ENCODE data around the gene FFAR2.
A peak's percentile ranks its signal among the peaks of the same experiment; 100 is the strongest.
"Not testable (repeated sequence)": the region's sequence is repeated elsewhere in the genome, so short reads cannot be mapped to it uniquely, and the experiment has no call there.

Gene FFAR2

GRCh38 chr19:35451338-35452096 is 3.5 kb downstream of the FFAR2 start:
- Histone ChIP-seq H3K36me3 (ENCODE audit: control insufficient read depth, insufficient read depth, low read length) (no peaks in the 10 kb centered on the region), H3K4me1 (ENCODE audit: control insufficient read depth, insufficient read depth, low read length, poor library complexity, severe bottlenecking) (peaks cover 30% of the 10 kb centered on the region), H3K9me3 (ENCODE audit: control insufficient read depth, low read length) (no peaks in the 10 kb centered on the region), H3K27me3 (replicated peaks; ENCODE audit: control insufficient read depth, insufficient read depth, low read length, poor library complexity, severe bottlenecking) (no peaks in the 10 kb centered on the region), H3K4me3 (ENCODE audit: insufficient read depth, low read depth, low read length, poor library complexity, severe bottlenecking) (no peak overlapping the region), H3K27ac (ENCODE audit: insufficient read depth, low read length, poor library complexity, severe bottlenecking) (no peak overlapping the region)
- DNase-seq, result peak in 1 of 3 donors; percentile 8

DNA sequence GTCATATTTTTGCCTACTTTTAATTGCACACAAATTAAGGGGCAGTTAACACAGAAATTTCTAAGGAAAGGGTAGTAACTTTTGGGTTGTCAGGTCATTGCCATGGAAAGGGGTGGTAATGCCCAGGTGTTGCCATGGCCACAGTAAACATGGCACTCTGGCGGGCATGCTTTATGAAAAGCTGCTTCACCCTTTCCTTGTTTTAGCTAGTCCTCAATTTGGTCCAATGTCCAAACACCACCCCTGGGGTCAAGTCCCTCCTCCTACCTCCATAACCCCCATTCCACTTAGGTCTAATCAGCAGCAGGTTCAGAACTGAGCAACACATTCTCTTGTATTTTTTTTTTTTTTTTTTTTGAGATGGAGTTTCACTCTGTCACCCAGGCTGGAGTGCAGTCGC is 6.6 kb downstream of the FFAR2 start:
- H3K27me3 ChIP-seq (replicated peaks; ENCODE audit: control insufficient read depth, insufficient read depth, low read length, poor library complexity, severe bottlenecking), result no peaks in the 10 kb centered on the region
- no peak overlapping the region for H3K4me3 ChIP-seq (ENCODE audit: insufficient read depth, low read depth, low read length, poor library complexity, severe bottlenecking)
- no peaks in the 10 kb centered on the region for H3K36me3 ChIP-seq (ENCODE audit: control insufficient read depth, insufficient read depth, low read length)
- no peak for DNase-seq
- no peak overlapping the region for H3K27ac ChIP-seq (ENCODE audit: insufficient read depth, low read length, poor library complexity, severe bottlenecking)
- peaks cover 27% of the 10 kb centered on the region for H3K4me1 ChIP-seq (ENCODE audit: control insufficient read depth, insufficient read depth, low read length, poor library complexity, severe bottlenecking)
- no peaks in the 10 kb centered on the region for H3K9me3 ChIP-seq (ENCODE audit: control insufficient read depth, low read length)

- DNase-seq, result no peak
- H3K27ac ChIP-seq (ENCODE audit: insufficient read depth, low read length, poor library complexity, severe bottlenecking), result no peak overlapping the region
- H3K9me3 ChIP-seq (ENCODE audit: control insufficient read depth, low read length), result no peaks in the 10 kb centered on the region
- H3K36me3 ChIP-seq (ENCODE audit: control insufficient read depth, insufficient read depth, low read length), result no peaks in the 10 kb centered on the region
- peaks cover 20% of the 10 kb centered on the region for H3K4me1 ChIP-seq (ENCODE audit: control insufficient read depth, insufficient read depth, low read length, poor library complexity, severe bottlenecking)
- no peak overlapping the region for H3K4me3 ChIP-seq (ENCODE audit: insufficient read depth, low read depth, low read length, poor library complexity, severe bottlenecking)
- no peaks in the 10 kb centered on the region for H3K27me3 ChIP-seq (replicated peaks; ENCODE audit: control insufficient read depth, insufficient read depth, low read length, poor library complexity, severe bottlenecking)
Measured at GRCh38 chr19:35455616-35456201, 7.7 kb downstream of the FFAR2 start.

DNA sequence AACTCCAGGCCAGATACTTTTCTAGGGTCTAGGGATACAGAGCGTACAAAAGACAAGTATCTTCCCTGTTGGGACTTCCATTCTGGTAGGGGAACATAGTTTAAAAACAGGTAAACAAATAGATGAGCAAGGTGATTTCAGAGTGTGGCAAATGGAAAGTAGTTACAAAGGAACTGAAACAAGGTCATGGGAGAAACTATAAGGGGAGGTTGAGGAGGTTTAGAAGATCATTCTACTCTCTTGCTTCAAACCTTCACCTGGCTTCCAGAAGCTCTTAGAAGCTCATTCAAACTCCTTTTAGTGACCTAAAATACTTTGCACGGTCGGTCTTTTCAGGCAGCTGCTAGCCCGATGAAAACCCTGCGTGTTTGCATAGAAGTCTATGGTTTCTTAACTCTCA is 9.1 kb downstream of the FFAR2 start:
- no peaks in the 10 kb centered on the region for H3K36me3 ChIP-seq (ENCODE audit: control insufficient read depth, insufficient read depth, low read length)
- no peak overlapping the region for H3K4me3 ChIP-seq (ENCODE audit: insufficient read depth, low read depth, low read length, poor library complexity, severe bottlenecking)
- no peak overlapping the region for H3K27ac ChIP-seq (ENCODE audit: insufficient read depth, low read length, poor library complexity, severe bottlenecking)
- no peak for DNase-seq
- no peaks in the 10 kb centered on the region for H3K9me3 ChIP-seq (ENCODE audit: control insufficient read depth, low read length)
- H3K4me1 ChIP-seq (ENCODE audit: control insufficient read depth, insufficient read depth, low read length, poor library complexity, severe bottlenecking), result peaks cover 15% of the 10 kb centered on the region
- H3K27me3 ChIP-seq (replicated peaks; ENCODE audit: control insufficient read depth, insufficient read depth, low read length, poor library complexity, severe bottlenecking), result no peaks in the 10 kb centered on the region

DNA sequence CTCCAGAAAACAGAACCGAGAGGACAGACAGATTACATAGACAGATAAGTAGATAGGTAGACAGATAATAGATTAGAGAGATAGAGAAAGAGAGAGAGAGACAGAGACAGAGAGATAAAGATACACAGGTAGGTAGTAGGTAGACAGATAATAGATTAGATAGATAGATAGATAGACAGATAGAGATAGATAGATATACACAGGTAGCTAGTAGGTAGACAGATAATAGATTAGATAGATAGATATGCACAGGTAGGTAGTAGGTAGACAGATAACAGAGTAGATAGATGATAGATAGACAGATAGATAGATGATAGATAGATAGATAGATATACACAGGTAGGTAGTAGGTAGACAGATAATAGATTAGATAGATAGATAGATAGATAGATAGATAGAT is 10.1 kb downstream of the FFAR2 start:
- no peak overlapping the region for H3K4me3 ChIP-seq (ENCODE audit: insufficient read depth, low read depth, low read length, poor library complexity, severe bottlenecking)
- no peaks in the 10 kb centered on the region for H3K27me3 ChIP-seq (replicated peaks; ENCODE audit: control insufficient read depth, insufficient read depth, low read length, poor library complexity, severe bottlenecking)
- no peaks in the 10 kb centered on the region for H3K9me3 ChIP-seq (ENCODE audit: control insufficient read depth, low read length)
- H3K4me1 ChIP-seq (ENCODE audit: control insufficient read depth, insufficient read depth, low read length, poor library complexity, severe bottlenecking), result peaks cover 25% of the 10 kb centered on the region
- no peak overlapping the region for H3K27ac ChIP-seq (ENCODE audit: insufficient read depth, low read length, poor library complexity, severe bottlenecking)
- no peak for DNase-seq
- no peaks in the 10 kb centered on the region for H3K36me3 ChIP-seq (ENCODE audit: control insufficient read depth, insufficient read depth, low read length)

DNA sequence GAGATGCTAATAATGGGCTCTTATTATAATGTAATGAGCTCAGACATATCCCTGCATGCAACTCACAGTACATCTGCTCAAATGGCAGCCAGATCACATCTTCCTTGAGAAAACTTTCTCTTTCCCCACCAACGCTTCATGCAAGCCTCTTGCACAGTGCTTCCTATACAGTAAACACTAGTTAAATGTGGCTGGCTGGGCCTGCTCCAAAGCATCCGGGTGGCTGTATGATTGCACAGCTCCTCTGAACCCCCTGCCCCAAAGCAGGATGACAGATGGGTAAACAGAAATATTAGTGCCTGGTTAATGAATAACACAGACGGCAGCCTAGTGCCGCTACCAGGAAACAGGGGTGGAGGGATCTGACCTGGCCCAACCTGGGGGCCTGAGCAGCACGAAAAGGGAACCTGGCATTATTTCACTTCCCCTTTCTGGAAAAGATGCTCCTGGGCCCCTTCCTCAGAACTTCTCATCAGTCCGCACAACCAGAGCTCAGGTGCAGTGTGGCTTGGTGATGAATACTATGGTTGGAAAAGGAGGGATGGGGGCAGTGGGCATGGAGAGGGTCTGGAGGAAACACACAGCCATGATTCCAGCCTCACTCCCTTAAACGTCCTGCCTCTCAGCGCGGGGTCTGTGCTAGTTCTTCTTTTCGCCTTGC is 10.8 kb downstream of the FFAR2 start:
- Histone ChIP-seq H3K4me1 (ENCODE audit: control insufficient read depth, insufficient read depth, low read length, poor library complexity, severe bottlenecking) (peaks cover 30% of the 10 kb centered on the region), H3K27me3 (replicated peaks; ENCODE audit: control insufficient read depth, insufficient read depth, low read length, poor library complexity, severe bottlenecking) (no peaks in the 10 kb centered on the region), H3K9me3 (ENCODE audit: control insufficient read depth, low read length) (no peaks in the 10 kb centered on the region), H3K27ac (ENCODE audit: insufficient read depth, low read length, poor library complexity, severe bottlenecking) (no peak overlapping the region), H3K36me3 (ENCODE audit: control insufficient read depth, insufficient read depth, low read length) (no peaks in the 10 kb centered on the region), H3K4me3 (ENCODE audit: insufficient read depth, low read depth, low read length, poor library complexity, severe bottlenecking) (no peak overlapping the region)
- no peak for DNase-seq

- Histone ChIP-seq H3K9me3 (ENCODE audit: control insufficient read depth, low read length) (no peaks in the 10 kb centered on the region), H3K4me3 (ENCODE audit: insufficient read depth, low read depth, low read length, poor library complexity, severe bottlenecking) (no peak overlapping the region), H3K27me3 (replicated peaks; ENCODE audit: control insufficient read depth, insufficient read depth, low read length, poor library complexity, severe bottlenecking) (no peaks in the 10 kb centered on the region), H3K4me1 (ENCODE audit: control insufficient read depth, insufficient read depth, low read length, poor library complexity, severe bottlenecking) (peaks cover 30% of the 10 kb centered on the region), H3K27ac (ENCODE audit: insufficient read depth, low read length, poor library complexity, severe bottlenecking) (no peak overlapping the region), H3K36me3 (ENCODE audit: control insufficient read depth, insufficient read depth, low read length) (no peaks in the 10 kb centered on the region)
- DNase-seq, result no peak
Measured at GRCh38 chr19:35459414-35460082, 11.5 kb downstream of the FFAR2 start.

- Histone ChIP-seq H3K4me1 (ENCODE audit: control insufficient read depth, insufficient read depth, low read length, poor library complexity, severe bottlenecking) (peaks cover 27% of the 10 kb centered on the region), H3K36me3 (ENCODE audit: control insufficient read depth, insufficient read depth, low read length) (no peaks in the 10 kb centered on the region), H3K27ac (ENCODE audit: insufficient read depth, low read length, poor library complexity, severe bottlenecking) (no peak overlapping the region), H3K9me3 (ENCODE audit: control insufficient read depth, low read length) (no peaks in the 10 kb centered on the region), H3K4me3 (ENCODE audit: insufficient read depth, low read depth, low read length, poor library complexity, severe bottlenecking) (no peak overlapping the region), H3K27me3 (replicated peaks; ENCODE audit: control insufficient read depth, insufficient read depth, low read length, poor library complexity, severe bottlenecking) (no peaks in the 10 kb centered on the region)
- no peak for DNase-seq
Measured at GRCh38 chr19:35460608-35461007, 12.6 kb downstream of the FFAR2 start.

GRCh38 chr19:35461060-35461459 is 13.0 kb downstream of the FFAR2 start:
- no peaks in the 10 kb centered on the region for H3K9me3 ChIP-seq (ENCODE audit: control insufficient read depth, low read length)
- DNase-seq, result no peak
- peaks cover 23% of the 10 kb centered on the region for H3K4me1 ChIP-seq (ENCODE audit: control insufficient read depth, insufficient read depth, low read length, poor library complexity, severe bottlenecking)
- no peaks in the 10 kb centered on the region for H3K36me3 ChIP-seq (ENCODE audit: control insufficient read depth, insufficient read depth, low read length)
- H3K27me3 ChIP-seq (replicated peaks; ENCODE audit: control insufficient read depth, insufficient read depth, low read length, poor library complexity, severe bottlenecking), result no peaks in the 10 kb centered on the region
- no peak overlapping the region for H3K27ac ChIP-seq (ENCODE audit: insufficient read depth, low read length, poor library complexity, severe bottlenecking)
- no peak overlapping the region for H3K4me3 ChIP-seq (ENCODE audit: insufficient read depth, low read depth, low read length, poor library complexity, severe bottlenecking)

DNA sequence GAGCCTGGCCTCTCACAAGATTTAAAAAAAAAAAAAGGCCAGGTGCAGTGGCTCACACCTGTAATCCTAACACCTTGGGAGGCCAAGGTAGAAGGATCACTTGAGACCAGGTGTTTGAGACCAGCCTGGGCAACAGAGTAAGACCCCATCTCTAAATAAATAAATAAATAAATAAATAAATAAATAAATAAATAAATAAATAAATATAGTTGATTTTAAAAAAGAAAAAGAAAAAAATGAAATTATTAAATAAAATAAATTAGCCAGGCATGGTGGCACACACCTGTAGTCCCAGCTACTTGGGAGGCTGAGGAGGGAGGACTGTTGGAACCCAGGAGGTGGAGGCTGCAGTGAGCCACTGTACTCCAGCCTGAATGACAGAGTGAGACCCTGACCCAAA is 13.7 kb downstream of the FFAR2 start:
- DNase-seq; H3K36me3 ChIP-seq (ENCODE audit: control insufficient read depth, insufficient read depth, low read length); H3K27me3 ChIP-seq (replicated peaks; ENCODE audit: control insufficient read depth, insufficient read depth, low read length, poor library complexity, severe bottlenecking); H3K9me3 ChIP-seq (ENCODE audit: control insufficient read depth, low read length); H3K4me3 ChIP-seq (ENCODE audit: insufficient read depth, low read depth, low read length, poor library complexity, severe bottlenecking): not testable (repeated sequence)
- H3K27ac ChIP-seq (ENCODE audit: insufficient read depth, low read length, poor library complexity, severe bottlenecking), result peak overlapping the region; percentile 56
- H3K4me1 ChIP-seq (ENCODE audit: control insufficient read depth, insufficient read depth, low read length, poor library complexity, severe bottlenecking), result peaks cover 23% of the 10 kb centered on the region
